ENCODE data around the gene TRERF1.

- TF ChIP-seq POLR2A (IDR thresholded peaks at IDR 0.05) (no peak), CTCF (IDR thresholded peaks at IDR 0.05) (no peak)
Measured at GRCh38 chr6:42184475-42184874, 267.3 kb downstream of the TRERF1 start.

Measured in lower leg skin (tissue), 3 donors.